Mucosa of stomach (tissue), 1 donor: ENCODE data around the gene CLDN6.
"Not testable (repeated sequence)": the region's sequence is repeated elsewhere in the genome, so short reads cannot be mapped to it uniquely, and the experiment has no call there.

ENCODE experiments used
- H3K27me3 ChIP-seq: one replicate; pipeline ENCODE4 v1.7.0; 2013; ENCODE audit warnings: mild to moderate bottlenecking, low read length; ENCODE audit not compliant: control insufficient read depth, insufficient read depth
- H3K36me3 ChIP-seq: one replicate; pipeline ENCODE4 v1.7.0; 2013; ENCODE audit warnings: low read length; ENCODE audit not compliant: control insufficient read depth, insufficient read depth
- H3K4me1 ChIP-seq: one replicate; pipeline ENCODE4 v1.7.0; 2013; ENCODE audit warnings: mild to moderate bottlenecking, low read length; ENCODE audit not compliant: control insufficient read depth, insufficient read depth
- H3K4me3 ChIP-seq: one replicate; pipeline ENCODE4 v1.7.0; 2013; ENCODE audit warnings: low read length
- H3K9ac ChIP-seq: one replicate; pipeline ENCODE4 v1.7.0; 2013; ENCODE audit warnings: mild to moderate bottlenecking, low read length, moderate library complexity
- H3K9me3 ChIP-seq: one replicate; pipeline ENCODE4 v1.7.0; 2013; ENCODE audit warnings: mild to moderate bottlenecking, low read length, moderate library complexity; ENCODE audit not compliant: control insufficient read depth
- donor health status: Pancreatic carcinoma.

The CLDN6 gene

GRCh38 chr16:3057181-3058138 is 39.5 kb upstream of the CLDN6 start:
- Histone ChIP-seq H3K36me3 (no peaks in the 10 kb centered on the region), H3K9me3 (no peaks in the 10 kb centered on the region), H3K27me3 (no peaks in the 10 kb centered on the region), H3K9ac (no peak overlapping the region), H3K4me3 (no peak overlapping the region), H3K4me1 (peaks cover 17% of the 10 kb centered on the region)

- H3K9me3 ChIP-seq = no peaks in the 10 kb centered on the region
Observed at GRCh38 chr16:3056336-3057180, 38.6 kb upstream of the CLDN6 start.

GRCh38 chr16:3055734-3056115 is 37.7 kb upstream of the CLDN6 start:
- H3K27me3 ChIP-seq, H3K4me3 ChIP-seq, H3K9me3 ChIP-seq, H3K36me3 ChIP-seq, H3K9ac ChIP-seq: not testable (repeated sequence)
- H3K4me1 ChIP-seq = peaks cover 17% of the 10 kb centered on the region

More at GRCh38 chr16:3056336-3057180, 38.6 kb upstream of the CLDN6 start:
- Histone ChIP-seq H3K4me1 (peaks cover 17% of the 10 kb centered on the region), H3K36me3 (no peaks in the 10 kb centered on the region), H3K4me3 (no peak overlapping the region), H3K9ac (no peak overlapping the region), H3K27me3 (no peaks in the 10 kb centered on the region)

- no peak overlapping the region for H3K4me3 ChIP-seq
- H3K4me1 ChIP-seq = peaks cover 12% of the 10 kb centered on the region
- H3K9ac ChIP-seq = no peak overlapping the region
- no peaks in the 10 kb centered on the region for H3K36me3 ChIP-seq
- peaks cover 8% of the 10 kb centered on the region for H3K27me3 ChIP-seq
- H3K9me3 ChIP-seq = no peaks in the 10 kb centered on the region
Observed at GRCh38 chr16:3054965-3055733, 37.2 kb upstream of the CLDN6 start.

GRCh38 chr16:3053330-3053710 is 35.3 kb upstream of the CLDN6 start:
- not testable (repeated sequence) for H3K36me3 ChIP-seq, H3K4me3 ChIP-seq, H3K4me1 ChIP-seq, H3K9ac ChIP-seq, H3K9me3 ChIP-seq
- H3K27me3 ChIP-seq = peaks cover 24% of the 10 kb centered on the region

GRCh38 chr16:3052571-3053329 is 34.8 kb upstream of the CLDN6 start:
- H3K4me3 ChIP-seq, H3K9me3 ChIP-seq, H3K36me3 ChIP-seq, H3K4me1 ChIP-seq, H3K9ac ChIP-seq: not testable (repeated sequence)
- peaks cover 29% of the 10 kb centered on the region for H3K27me3 ChIP-seq

GRCh38 chr16:3051494-3051893 is 33.5 kb upstream of the CLDN6 start:
- Histone ChIP-seq H3K4me1 (peaks cover 6% of the 10 kb centered on the region), H3K36me3 (no peaks in the 10 kb centered on the region), H3K4me3 (no peak overlapping the region), H3K27me3 (peaks cover 42% of the 10 kb centered on the region), H3K9ac (no peak overlapping the region), H3K9me3 (no peaks in the 10 kb centered on the region)

- Histone ChIP-seq H3K36me3 (no peaks in the 10 kb centered on the region), H3K27me3 (peaks cover 46% of the 10 kb centered on the region), H3K4me1 (peaks cover 10% of the 10 kb centered on the region), H3K9ac (no peak overlapping the region), H3K4me3 (no peak overlapping the region), H3K9me3 (no peaks in the 10 kb centered on the region)
Observed at GRCh38 chr16:3051009-3051408, 33.0 kb upstream of the CLDN6 start.

- no peaks in the 10 kb centered on the region for H3K9me3 ChIP-seq
- H3K4me3 ChIP-seq = no peak overlapping the region
- H3K9ac ChIP-seq = no peak overlapping the region
- peaks cover 13% of the 10 kb centered on the region for H3K4me1 ChIP-seq
- no peaks in the 10 kb centered on the region for H3K36me3 ChIP-seq
- peaks cover 51% of the 10 kb centered on the region for H3K27me3 ChIP-seq
Observed at GRCh38 chr16:3050487-3050886, 32.5 kb upstream of the CLDN6 start.

- H3K9me3 ChIP-seq = no peaks in the 10 kb centered on the region
- H3K4me3 ChIP-seq = no peak overlapping the region
- H3K4me1 ChIP-seq = peaks cover 13% of the 10 kb centered on the region
- H3K36me3 ChIP-seq = no peaks in the 10 kb centered on the region
- peaks cover 56% of the 10 kb centered on the region for H3K27me3 ChIP-seq
- no peak overlapping the region for H3K9ac ChIP-seq
Observed at GRCh38 chr16:3049921-3050481, 32.0 kb upstream of the CLDN6 start.

- Histone ChIP-seq H3K9ac (no peak overlapping the region), H3K9me3 (no peaks in the 10 kb centered on the region), H3K27me3 (peaks cover 76% of the 10 kb centered on the region), H3K36me3 (no peaks in the 10 kb centered on the region), H3K4me1 (peaks cover 13% of the 10 kb centered on the region), H3K4me3 (no peak overlapping the region)
Observed at GRCh38 chr16:3047387-3047720, 29.4 kb upstream of the CLDN6 start.
